Right cardiac atrium (tissue), 5 donors: ENCODE results near the gene PIK3CD. TPM values are rescaled to one million over a fixed set of nuclear protein-coding genes. Genes with fewer than 3 reads are reported as not detected.

Experiments used
- polyA plus RNA-seq: library from polyadenylated mRNA; stranded (reverse); fragments of 200-250 nt; gene quantifications from one replicate; pipeline ENCODE4 v1.2.3, GENCODE V29; 2013
- total RNA-seq, 4 donors: library from RNA; stranded (reverse); fragmentation: NEBNext Ultra II Directional; extraction: Animal tissue kit (Norgen Biotek cat#: 25700); gene quantifications; one replicate each; pipeline ENCODE4 v1.2.1, GENCODE V29; 2021
- donor health status: healthy with polysubstance abuse.
- donor health status: DM: no; HTN: yes; CAD: no.
- donor health status: DM: no; HTN: no; CAD: no.
- donor health status: DM: no; HTN: yes; CAD: no; lungs with severe emphysema.
- donor health status: DM: yes; HTN: yes; CAD: no.

PIK3CD gene
- total and polyA plus RNA-seq, 5 donors, result 3.0 to 5.9 (median 4.5) TPM

Other genes with a start within 250 kb of the PIK3CD start
- gene SLC25A33, start 112.3 kb upstream of the PIK3CD start, total RNA-seq, result 10 to 100 TPM in 1 of 4 donors, 1 to 10 TPM in 3; 7.0 to 11.4 (median 8.0) TPM
- 12.9 TPM for gene SLC25A33, start 112.3 kb upstream of the PIK3CD start, polyA plus RNA-seq
- gene TMEM201, start 62.8 kb upstream of the PIK3CD start, total RNA-seq, result 10 to 100 TPM; 18.4 to 23.3 (median 21.1) TPM
- gene TMEM201, start 62.8 kb upstream of the PIK3CD start, polyA plus RNA-seq, result 14.5 TPM
- 10 to 100 TPM; 67.1 to 72.1 (median 70.0) TPM for gene CLSTN1, start 172.2 kb downstream of the PIK3CD start, total RNA-seq
- 51.4 TPM for gene CLSTN1, start 172.2 kb downstream of the PIK3CD start, polyA plus RNA-seq